Adrenal gland (tissue), 5 donors: ENCODE data around the gene RPTOR.

Experiments
- POLR2A ChIP-seq, 2 donors: fragments of 450-650 bp; IDR thresholded peaks; one replicate each; pipeline ENCODE4 v1.6.1; 2017; ENCODE audit warnings: antibody characterized with exemption in 2 of 2, mild to moderate bottlenecking in 2 of 2, moderate library complexity in 1 of 2
- TF ChIP-seq, protein P1 (sequence below), 6 experiments: fragments of 450-650 bp in 4 of 6; fragments of 200-600 bp in 2 of 6; sonication (generic) in 1 of 6; IDR thresholded peaks; 1 replicate in 5 of 6; 2 replicates in 1 of 6; pipeline versions ENCODE4 v1.5.1 to v1.8.0; 2016 to 2021; ENCODE audit warnings: antibody characterized with exemption in 6 of 6, mild to moderate bottlenecking in 2 of 6, moderate library complexity in 1 of 6
- donor health status: DM: no; HTN: no; CAD: no.

DNA sequence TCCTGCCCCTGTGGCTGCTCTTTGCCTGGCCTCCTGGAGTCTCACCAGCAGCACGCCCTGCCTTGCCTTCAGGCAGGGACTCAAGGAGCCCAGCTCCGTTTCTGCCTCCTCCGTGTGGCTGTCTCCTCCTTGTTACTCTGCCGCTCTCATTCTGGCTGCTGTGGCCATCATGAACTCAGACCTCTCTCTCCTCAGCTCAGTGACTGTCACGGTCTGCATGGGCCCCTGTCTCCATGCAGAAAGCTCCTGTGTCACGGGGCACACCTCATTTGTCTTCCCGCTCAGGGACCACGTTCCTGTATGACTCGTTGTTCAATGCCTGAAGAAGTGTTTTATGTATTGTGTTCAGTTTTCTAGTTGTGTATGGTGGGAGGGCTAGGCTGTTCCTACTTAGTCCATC, 25.3 kb downstream of the RPTOR start:
- TF ChIP-seq, protein P1, sequence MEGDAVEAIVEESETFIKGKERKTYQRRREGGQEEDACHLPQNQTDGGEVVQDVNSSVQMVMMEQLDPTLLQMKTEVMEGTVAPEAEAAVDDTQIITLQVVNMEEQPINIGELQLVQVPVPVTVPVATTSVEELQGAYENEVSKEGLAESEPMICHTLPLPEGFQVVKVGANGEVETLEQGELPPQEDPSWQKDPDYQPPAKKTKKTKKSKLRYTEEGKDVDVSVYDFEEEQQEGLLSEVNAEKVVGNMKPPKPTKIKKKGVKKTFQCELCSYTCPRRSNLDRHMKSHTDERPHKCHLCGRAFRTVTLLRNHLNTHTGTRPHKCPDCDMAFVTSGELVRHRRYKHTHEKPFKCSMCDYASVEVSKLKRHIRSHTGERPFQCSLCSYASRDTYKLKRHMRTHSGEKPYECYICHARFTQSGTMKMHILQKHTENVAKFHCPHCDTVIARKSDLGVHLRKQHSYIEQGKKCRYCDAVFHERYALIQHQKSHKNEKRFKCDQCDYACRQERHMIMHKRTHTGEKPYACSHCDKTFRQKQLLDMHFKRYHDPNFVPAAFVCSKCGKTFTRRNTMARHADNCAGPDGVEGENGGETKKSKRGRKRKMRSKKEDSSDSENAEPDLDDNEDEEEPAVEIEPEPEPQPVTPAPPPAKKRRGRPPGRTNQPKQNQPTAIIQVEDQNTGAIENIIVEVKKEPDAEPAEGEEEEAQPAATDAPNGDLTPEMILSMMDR (IDR thresholded peaks at IDR 0.05): no peak
- no peak for TF ChIP-seq POLR2A (IDR thresholded peaks at IDR 0.05)
